HG02798 (cell line): ENCODE measurements around the gene KLHL41.

Experiments
- ATAC-seq: cut with Tn5 transposase; IDR thresholded peaks from one replicate; pipeline ENCODE4 v1.9.1; 2021; ENCODE audit warnings: mild to moderate bottlenecking; ENCODE audit not compliant: unreplicated experiment, poor library complexity

KLHL41 gene

GRCh38 chr2:169509298-169509885 lies at the start of gene KLHL41:
KLHL41 (plus strand) TSS chr2:169509702; CDS start chr2:169509779, 77 bp downstream.
- ATAC-seq: no peak

- no peak for ATAC-seq
These were observed 48.4 kb upstream of the KLHL41 start for GRCh38 chr2:169461143-169461542.

GRCh38 chr2:169462896-169463695 lies 46.4 kb upstream of the KLHL41 start:
- ATAC-seq: no peak

GRCh38 chr2:169464466-169464865 lies 45.0 kb upstream of the KLHL41 start:
- ATAC-seq: no peak

GRCh38 chr2:169464882-169465281 lies 44.6 kb upstream of the KLHL41 start:
- ATAC-seq: no peak

GRCh38 chr2:169468841-169469240 lies 40.7 kb upstream of the KLHL41 start:
- ATAC-seq: no peak

- no peak for ATAC-seq
These were observed 39.4 kb upstream of the KLHL41 start for GRCh38 chr2:169469952-169470572.

- no peak for ATAC-seq
These were observed 37.3 kb upstream of the KLHL41 start for GRCh38 chr2:169472249-169472648.

- no peak for ATAC-seq
These were observed 33.0 kb upstream of the KLHL41 start for GRCh38 chr2:169476459-169476858.

- no peak for ATAC-seq
These were observed 31.2 kb upstream of the KLHL41 start for GRCh38 chr2:169478339-169478738.

- no peak for ATAC-seq
These were observed 30.7 kb upstream of the KLHL41 start for GRCh38 chr2:169478745-169479256.

GRCh38 chr2:169479257-169480078 lies 30.0 kb upstream of the KLHL41 start, which contains the start of gene BBS5:
BBS5 (plus strand) TSS chr2:169479494; CDS start chr2:169479554, 60 bp downstream.
- ATAC-seq: peak; percentile 98

GRCh38 chr2:169480079-169480465 lies 29.4 kb upstream of the KLHL41 start:
- ATAC-seq: no peak

- no peak for ATAC-seq
These were observed 23.8 kb upstream of the KLHL41 start for GRCh38 chr2:169485650-169486138.

GRCh38 chr2:169486487-169486886 lies 23.0 kb upstream of the KLHL41 start:
- ATAC-seq: no peak

GRCh38 chr2:169490834-169491233 lies 18.7 kb upstream of the KLHL41 start:
- no peak for ATAC-seq

GRCh38 chr2:169491378-169491777 lies 18.1 kb upstream of the KLHL41 start:
- ATAC-seq: no peak

- ATAC-seq: no peak
These were observed 16.1 kb upstream of the KLHL41 start for GRCh38 chr2:169493360-169493759.

GRCh38 chr2:169495310-169495928 lies 14.1 kb upstream of the KLHL41 start:
- no peak for ATAC-seq

GRCh38 chr2:169504651-169505050 lies 4.9 kb upstream of the KLHL41 start:
- ATAC-seq: no peak
